ENCODE measurements around the gene P4HA2. TPM values are rescaled to one million over a fixed set of nuclear protein-coding genes. Genes with fewer than 3 reads are reported as not detected.
A peak's percentile ranks its signal among the peaks of the same experiment; 100 is the strongest.

The P4HA2 gene
- total RNA-seq, 2 donors from 2014 or later: 16.8 to 18.0 TPM

DNA sequence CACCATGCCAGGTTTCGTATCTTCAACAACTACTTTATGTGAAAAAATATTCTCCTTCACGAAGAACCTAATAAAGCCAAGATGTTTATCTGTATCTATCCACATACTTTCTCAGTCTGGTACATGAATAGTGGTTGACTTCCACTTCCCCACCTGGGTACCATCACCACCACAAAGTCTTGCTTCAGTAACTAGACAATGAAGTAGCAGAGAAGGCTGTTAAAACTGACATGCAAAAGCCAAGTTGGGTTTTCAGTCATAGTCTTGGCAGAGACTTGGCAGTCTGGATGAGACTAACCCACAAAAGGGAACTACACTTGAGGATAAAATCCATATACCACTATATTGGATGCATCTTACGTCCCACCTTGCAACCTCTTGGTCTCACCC is 5.0 kb downstream of the P4HA2 start:
- no peaks in the 10 kb centered on the region for H3K9me3 ChIP-seq
- no peak for TF ChIP-seq POLR2AphosphoS5 (IDR thresholded peaks at IDR 0.05)
- TF ChIP-seq POLR2A (IDR thresholded peaks at IDR 0.05): no peak
- TF ChIP-seq CTCF (IDR thresholded peaks at IDR 0.05): no peak
- no peak for DNase-seq (ENCODE audit: low spot score)
- H3K36me3 ChIP-seq: no peaks in the 10 kb centered on the region
- H3K4me3 ChIP-seq: no peak overlapping the region
- peaks cover 17% of the 10 kb centered on the region for H3K4me1 ChIP-seq (replicated peaks)
- H3K27me3 ChIP-seq (replicated peaks; ENCODE audit: insufficient read depth): no peaks in the 10 kb centered on the region
- WGBS: 53% methylated on average over 3 of the region's 3 CpGs
- H3K27ac ChIP-seq: peak overlapping the region in 1 of 2 donors; percentile 46
- intact Hi-C loops (cut with DNase I): no loop called here

DNA sequence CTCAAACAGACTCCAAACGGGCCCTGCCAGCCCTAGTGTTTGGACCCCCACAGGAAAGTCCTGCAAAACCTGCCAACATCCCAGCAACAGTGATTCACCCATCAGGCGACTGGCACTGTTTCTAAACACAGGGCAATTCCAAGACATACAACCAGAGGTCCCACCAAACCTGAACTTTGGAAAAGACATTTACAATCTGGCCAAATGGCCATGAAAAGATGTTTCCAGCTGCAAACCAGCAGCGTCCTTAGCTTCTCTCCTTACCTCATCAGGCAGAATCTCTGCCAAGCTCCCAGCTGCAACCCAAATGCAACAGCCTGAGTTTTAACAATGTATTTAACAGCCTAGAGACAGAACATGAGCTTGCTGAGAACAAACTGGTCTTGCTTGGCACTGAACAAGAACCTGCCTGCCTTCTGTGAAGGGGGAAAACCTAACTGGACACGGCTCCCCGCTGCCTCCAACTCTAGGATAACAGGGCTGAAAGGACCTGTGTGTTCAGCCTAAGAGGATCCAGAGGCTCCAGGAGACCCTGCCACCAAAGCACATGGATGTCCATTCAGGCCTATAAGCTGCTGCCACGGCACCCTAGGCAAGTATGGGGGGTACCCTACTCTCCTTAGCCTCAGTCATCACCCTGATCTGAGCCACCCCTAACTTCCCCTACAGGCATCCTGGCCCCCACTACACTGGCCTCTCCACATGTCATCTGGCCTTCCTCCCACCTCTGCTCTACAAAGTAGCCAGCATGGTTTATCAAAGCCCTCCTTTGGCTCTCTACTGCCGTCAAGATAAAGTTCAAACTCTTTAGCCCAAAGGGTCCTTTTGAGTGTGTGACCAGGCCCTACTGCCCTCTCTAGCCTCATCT is 5.6 kb downstream of the P4HA2 start:
- Histone ChIP-seq H3K4me1 (replicated peaks) (peaks cover 17% of the 10 kb centered on the region), H3K27me3 (replicated peaks; ENCODE audit: insufficient read depth) (no peaks in the 10 kb centered on the region), H3K27ac (peak overlapping the region; percentile 46 to 52), H3K4me3 (no peak overlapping the region), H3K36me3 (no peaks in the 10 kb centered on the region), H3K9me3 (no peaks in the 10 kb centered on the region)
- peak; percentile 79 for DNase-seq (ENCODE audit: low spot score)
- TF ChIP-seq CTCF (IDR thresholded peaks at IDR 0.05) (peak in 2 of 4 experiments; percentile 12 to 13), POLR2AphosphoS5 (IDR thresholded peaks at IDR 0.05) (peak; percentile 92), POLR2A (IDR thresholded peaks at IDR 0.05) (no peak)
- intact Hi-C loops (cut with DNase I): no loop called here
- 22% methylated on average over 7 of the region's 7 CpGs for WGBS

DNA sequence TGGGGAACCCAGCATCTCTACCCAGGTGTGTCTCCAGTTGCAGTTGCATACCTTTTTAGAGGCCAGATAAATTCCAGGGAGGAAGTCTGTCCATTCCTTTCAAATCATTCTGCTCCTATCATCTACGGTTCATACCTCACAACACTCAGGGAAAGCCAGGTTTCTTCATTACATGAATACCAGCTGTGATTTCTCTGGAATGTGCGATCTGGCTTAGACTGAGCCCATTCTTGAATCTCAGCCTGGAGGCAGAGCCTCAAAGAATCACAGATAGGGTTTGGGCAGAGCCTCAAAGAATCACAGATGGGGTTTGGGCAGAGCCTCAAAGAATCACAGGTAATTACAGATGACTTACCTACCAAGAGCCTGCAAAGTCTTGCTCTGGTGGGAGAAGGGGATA is 7.2 kb downstream of the P4HA2 start:
- intact Hi-C loops (cut with DNase I): no loop called here
- Histone ChIP-seq H3K4me3 (no peak overlapping the region), H3K36me3 (no peaks in the 10 kb centered on the region), H3K9me3 (no peaks in the 10 kb centered on the region), H3K4me1 (replicated peaks) (peaks cover 14% of the 10 kb centered on the region), H3K27ac (no peak overlapping the region), H3K27me3 (replicated peaks; ENCODE audit: insufficient read depth) (no peaks in the 10 kb centered on the region)
- TF ChIP-seq POLR2AphosphoS5 (IDR thresholded peaks at IDR 0.05) (peak; percentile 6), POLR2A (IDR thresholded peaks at IDR 0.05) (no peak)
- 58% methylated on average over 2 of the region's 2 CpGs for WGBS
- no peak for DNase-seq (ENCODE audit: low spot score)

- WGBS: 100% methylated on average over 1 of the region's 1 CpG
- intact Hi-C loops (cut with DNase I): loop anchor here (5.0 kb wide), 1 partner anchor 37 kb away; the partner anchor contains the start of gene PDLIM4
- DNase-seq (ENCODE audit: low spot score): no peak
- Histone ChIP-seq H3K27me3 (replicated peaks; ENCODE audit: insufficient read depth) (no peaks in the 10 kb centered on the region), H3K27ac (no peak overlapping the region), H3K9me3 (no peaks in the 10 kb centered on the region), H3K4me3 (no peak overlapping the region), H3K36me3 (no peaks in the 10 kb centered on the region), H3K4me1 (replicated peaks) (peaks cover 10% of the 10 kb centered on the region)
- TF ChIP-seq CTCF (IDR thresholded peaks at IDR 0.05) (no peak), POLR2AphosphoS5 (IDR thresholded peaks at IDR 0.05) (no peak), POLR2A (IDR thresholded peaks at IDR 0.05) (no peak)
Measured at GRCh38 chr5:132219981-132220380, 7.7 kb downstream of the P4HA2 start.

GRCh38 chr5:132219289-132219970 is 8.2 kb downstream of the P4HA2 start:
- 75% methylated on average over 6 of the region's 6 CpGs for WGBS
- H3K4me1 ChIP-seq (replicated peaks): peaks cover 10% of the 10 kb centered on the region
- intact Hi-C loops (cut with DNase I): loop anchor here (5.0 kb wide), 1 partner anchor 38 kb away; the partner anchor contains the start of gene PDLIM4
- peak; percentile 28 for DNase-seq (ENCODE audit: low spot score)
- TF ChIP-seq POLR2A (IDR thresholded peaks at IDR 0.05) (no peak), POLR2AphosphoS5 (IDR thresholded peaks at IDR 0.05) (no peak), CTCF (IDR thresholded peaks at IDR 0.05) (no peak)
- no peaks in the 10 kb centered on the region for H3K36me3 ChIP-seq
- H3K27me3 ChIP-seq (replicated peaks; ENCODE audit: insufficient read depth): no peaks in the 10 kb centered on the region
- no peak overlapping the region for H3K4me3 ChIP-seq
- H3K9me3 ChIP-seq: no peaks in the 10 kb centered on the region
- H3K27ac ChIP-seq: no peak overlapping the region
